NCI-H146 treated with DMSO at 0.1 percent for 48 hours (cell line): ENCODE results near the gene CLINT1.
A peak's percentile ranks its signal among the peaks of the same experiment; 100 is the strongest.

Source experiments
- DNase-seq: peaks from one replicate; lab custom pipeline; 2025; ENCODE audit not compliant: unreplicated experiment; lab: John Stamatoyannopoulos, UW

Gene CLINT1

GRCh38 chr5:157820593-157821252 is 38.2 kb downstream of the CLINT1 start:
- peak; percentile 20 for DNase-seq

GRCh38 chr5:157819502-157820115 is 39.3 kb downstream of the CLINT1 start:
- peak; percentile 2 for DNase-seq

DNA sequence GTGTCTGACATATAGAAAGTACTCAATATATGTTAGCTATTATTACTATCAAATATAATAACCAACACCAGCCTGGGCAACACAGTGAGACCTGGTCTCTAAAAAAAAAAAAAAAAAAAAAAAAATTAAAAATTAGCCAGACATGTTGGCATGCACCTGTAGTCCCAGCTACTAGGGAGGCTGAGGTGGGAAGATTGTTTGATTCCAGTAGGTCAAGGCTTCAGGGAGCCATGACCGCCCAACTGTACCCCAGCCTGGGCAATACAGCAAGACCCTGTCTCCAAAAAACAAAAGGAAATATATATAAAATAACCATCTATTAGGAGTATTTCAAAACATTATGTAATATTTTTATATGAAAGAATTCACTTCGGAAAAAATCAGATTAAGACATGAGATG is 40.6 kb downstream of the CLINT1 start:
- DNase-seq = no peak

DNA sequence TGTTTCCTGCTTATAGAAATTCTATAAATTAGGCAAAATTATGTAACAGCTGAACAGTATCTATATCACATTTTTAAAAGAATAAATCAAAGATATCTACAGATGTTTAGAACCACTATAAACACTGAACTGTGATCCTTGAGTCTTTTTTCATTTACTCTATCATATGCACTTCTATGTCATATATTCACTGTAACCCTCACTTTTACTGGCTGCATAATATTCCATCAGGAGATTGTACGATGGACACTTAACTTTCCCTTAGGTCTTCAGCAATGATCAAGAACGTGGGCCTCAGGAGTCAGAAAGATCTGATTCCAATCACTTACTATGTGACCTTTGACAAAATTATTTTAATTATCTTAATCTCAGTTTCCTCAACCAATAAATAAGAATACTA is 41.0 kb downstream of the CLINT1 start:
- no peak for DNase-seq

DNA sequence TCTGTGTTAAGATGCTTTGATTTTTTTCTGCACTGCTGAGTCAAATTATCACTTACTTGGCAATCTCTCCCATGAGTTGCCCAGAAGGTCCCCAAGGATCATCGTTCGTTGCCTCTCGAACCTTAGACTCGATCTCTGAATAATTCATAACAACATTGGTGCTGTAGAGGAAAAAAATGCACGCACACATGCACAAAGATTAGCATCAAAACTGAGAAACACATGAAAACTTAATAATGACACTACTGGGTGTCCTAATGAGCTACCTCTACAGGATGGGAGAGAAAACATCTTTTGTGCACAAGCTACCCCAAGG is 41.6 kb downstream of the CLINT1 start:
- no peak for DNase-seq

DNA sequence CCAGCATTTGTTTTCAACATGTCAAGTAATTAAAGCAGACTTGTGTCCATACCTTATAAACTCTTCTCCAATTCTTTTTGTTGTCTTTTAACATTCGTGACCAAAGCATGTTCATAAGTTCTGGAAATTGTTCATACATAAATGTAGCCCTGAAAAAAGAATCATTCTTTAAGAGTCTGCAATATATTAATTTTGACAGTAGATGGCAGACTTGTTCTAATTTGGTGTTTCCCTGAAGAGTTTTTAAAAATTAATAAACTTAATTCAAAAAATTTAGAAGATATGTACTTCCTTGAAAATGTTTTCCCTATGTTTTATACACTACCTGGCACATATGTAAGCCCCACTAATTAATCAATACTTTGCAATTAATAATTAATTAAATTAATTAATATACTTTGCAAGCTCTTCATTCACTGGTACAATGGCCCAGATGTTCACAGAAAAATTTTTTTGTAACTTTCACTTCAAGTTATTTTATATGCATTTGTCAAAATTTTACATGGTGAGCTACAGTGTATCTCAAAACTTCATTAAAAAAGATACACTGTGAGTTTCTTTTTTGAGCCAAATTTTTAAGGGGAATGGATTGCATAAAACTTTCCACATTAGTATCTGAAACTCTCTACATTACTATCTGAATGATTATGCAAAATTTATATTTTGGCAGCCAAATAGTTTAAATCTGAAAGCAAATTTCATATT is 42.1 kb downstream of the CLINT1 start:
- DNase-seq = no peak

DNA sequence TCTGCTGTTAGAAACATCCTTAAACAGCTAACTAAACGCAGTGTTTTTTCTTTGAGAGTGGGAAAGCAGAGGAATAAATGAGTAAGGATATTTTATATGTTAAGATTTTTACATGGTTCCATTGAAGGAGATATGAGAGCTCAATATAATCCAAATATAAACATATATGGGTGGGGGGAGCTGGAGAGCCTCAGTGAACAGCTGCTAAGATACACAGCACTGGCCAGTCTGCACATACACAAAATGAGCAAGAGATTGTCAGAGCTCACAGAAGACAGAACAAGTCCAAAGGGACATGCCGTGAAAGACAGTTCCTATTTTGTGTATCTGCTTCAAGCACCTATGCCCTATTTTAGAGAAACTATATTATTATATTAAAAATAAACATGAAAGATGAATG is 46.9 kb downstream of the CLINT1 start:
- DNase-seq = no peak

DNA sequence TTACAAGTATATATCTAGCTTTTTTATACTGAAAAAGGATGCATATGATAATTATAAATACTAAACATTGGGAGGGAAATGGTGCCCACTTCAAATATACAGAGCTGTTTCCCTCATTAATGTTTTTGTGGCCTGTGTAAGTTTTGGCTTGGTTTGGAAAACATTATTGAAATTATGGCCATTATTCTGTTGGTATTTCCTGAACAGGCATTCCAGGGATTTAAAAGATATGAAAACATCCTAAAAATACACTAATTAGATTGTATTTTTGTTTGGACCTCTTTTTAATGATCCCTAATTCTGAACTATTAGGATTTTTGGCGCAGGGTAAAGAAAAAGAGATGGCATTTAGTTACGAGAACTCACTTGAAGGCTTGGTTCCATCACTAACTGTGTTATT is 50.9 kb downstream of the CLINT1 start:
- DNase-seq = no peak

GRCh38 chr5:157802736-157803135 is 56.2 kb downstream of the CLINT1 start:
- DNase-seq = no peak

GRCh38 chr5:157800137-157800536 is 58.8 kb downstream of the CLINT1 start:
- no peak for DNase-seq

- no peak for DNase-seq
Observed at GRCh38 chr5:157799578-157799977, 59.4 kb downstream of the CLINT1 start.

DNA sequence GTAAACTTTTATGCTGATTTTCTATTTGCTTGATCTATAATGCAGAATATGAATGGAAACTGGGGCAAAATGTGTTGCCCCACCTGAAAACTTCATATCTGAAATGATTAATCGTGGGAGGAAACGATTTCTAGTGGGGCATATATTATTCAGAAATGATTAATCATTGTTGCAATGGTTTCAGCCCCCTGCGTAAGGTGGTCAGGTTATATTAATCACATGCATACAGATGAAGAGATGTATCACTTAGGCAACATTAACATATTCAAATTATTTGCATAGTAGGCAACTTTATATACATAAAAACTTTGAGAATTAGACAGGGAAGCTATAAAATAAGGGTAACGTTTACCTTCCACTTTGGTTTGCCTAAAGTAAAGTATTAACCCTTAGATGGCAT is 65.6 kb downstream of the CLINT1 start:
- no peak for DNase-seq

GRCh38 chr5:157785801-157786200 is 73.1 kb downstream of the CLINT1 start:
- DNase-seq = no peak

DNA sequence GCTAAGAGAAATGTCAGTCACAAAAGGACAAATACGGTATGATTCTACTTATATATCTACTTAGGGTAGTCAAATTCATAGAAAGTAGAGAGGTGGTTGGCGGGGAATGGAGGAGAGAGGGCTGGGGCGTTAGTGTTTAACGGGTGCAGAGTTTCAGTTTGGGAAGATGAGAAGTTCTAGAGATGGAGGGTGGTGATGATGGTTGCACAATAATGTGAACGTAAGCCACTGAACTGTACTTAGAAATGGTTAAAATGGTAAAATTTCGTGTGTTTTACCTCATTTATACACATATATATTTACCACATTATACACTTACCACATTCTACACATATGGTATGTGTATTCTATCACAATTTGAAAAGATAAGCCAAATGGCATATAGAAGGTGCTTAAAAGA is 79.7 kb downstream of the CLINT1 start:
- DNase-seq = no peak

GRCh38 chr5:157778121-157778805 is 80.7 kb downstream of the CLINT1 start:
- no peak for DNase-seq

- DNase-seq = peak; percentile 22
Observed at GRCh38 chr5:157772127-157772526, 86.8 kb downstream of the CLINT1 start.

GRCh38 chr5:157770665-157771064 is 88.3 kb downstream of the CLINT1 start:
- DNase-seq = no peak

- DNase-seq = no peak
Observed at GRCh38 chr5:157767689-157768088, 91.3 kb downstream of the CLINT1 start.

DNA sequence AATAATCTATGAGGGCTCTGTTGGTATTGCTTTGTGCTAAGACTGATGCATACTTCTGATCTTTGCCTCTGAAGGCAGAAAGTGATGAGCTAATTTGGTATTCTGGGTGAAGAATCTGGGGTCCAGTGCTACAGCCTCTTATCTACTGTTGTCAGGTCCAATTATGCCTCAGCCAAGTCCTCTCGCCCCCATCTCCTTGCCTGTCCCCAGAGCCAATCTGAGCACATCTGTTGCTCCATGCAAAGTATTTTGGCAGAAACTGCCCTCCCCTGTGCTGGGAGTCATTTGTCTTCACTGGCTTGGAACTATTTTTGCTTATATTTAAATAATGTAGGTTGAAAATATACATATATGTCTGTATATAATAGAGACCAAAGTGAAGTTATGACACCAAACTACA is 92.0 kb downstream of the CLINT1 start:
- no peak for DNase-seq

DNA sequence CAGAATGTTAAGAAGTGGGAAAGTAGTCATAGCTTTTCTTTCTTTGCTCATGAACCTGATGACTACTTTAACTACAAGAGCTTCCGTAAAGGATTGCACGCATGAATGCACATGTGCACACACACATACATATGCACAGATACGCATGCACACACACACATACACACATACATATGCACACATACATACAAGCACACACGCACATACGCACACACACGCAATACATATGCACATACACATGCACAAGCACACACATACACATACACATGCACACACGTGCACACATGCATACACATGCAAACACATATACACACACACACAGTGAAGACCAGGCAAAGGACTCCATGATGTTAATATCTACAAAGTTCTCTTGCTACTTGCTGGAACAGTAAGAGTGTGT is 92.5 kb downstream of the CLINT1 start:
- DNase-seq = no peak

DNA sequence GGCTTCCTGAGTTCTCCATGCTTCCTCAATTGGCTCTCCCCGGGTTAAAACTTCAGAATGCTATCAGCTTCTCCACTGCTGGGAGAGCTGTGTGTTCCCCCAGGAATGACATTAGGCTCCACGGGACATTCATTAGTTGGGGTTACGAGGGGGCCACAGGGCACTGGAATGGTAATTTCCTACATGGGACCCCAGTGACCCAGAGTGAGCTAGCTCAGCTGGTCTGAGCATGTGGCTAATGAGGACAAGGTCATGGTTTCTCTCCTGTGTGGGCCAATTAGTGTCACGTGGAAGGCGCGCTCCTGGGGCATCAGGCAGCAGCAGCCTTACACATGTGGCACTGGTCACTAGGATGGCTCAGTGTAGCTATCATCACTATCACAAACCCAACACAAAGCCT is 94.4 kb downstream of the CLINT1 start:
- no peak for DNase-seq
